ENCODE data around the gene CNTNAP2.

- TF ChIP-seq MAFK (IDR thresholded peaks at IDR 0.05; ENCODE audit: low read depth, low read length) (no peak), RAD21 (IDR thresholded peaks at IDR 0.05; ENCODE audit: low read length) (no peak), CTCF (conservative IDR thresholded peaks at IDR 0.05; ENCODE audit: low read depth, low read length) (no peak), POLR2A (IDR thresholded peaks at IDR 0.05; ENCODE audit: low read depth, low read length) (no peak), CHD1 (IDR thresholded peaks at IDR 0.05; ENCODE audit: low read depth, low read length) (no peak), USF2 (IDR thresholded peaks at IDR 0.05; ENCODE audit: low read depth, low read length) (no peak)
Measured at GRCh38 chr7:146755585-146755984, 639.0 kb downstream of the CNTNAP2 start.
